ENCODE data around the gene DOK5. TPM values are rescaled to one million over a fixed set of nuclear protein-coding genes. Genes with fewer than 3 reads are reported as not detected.
A peak's percentile ranks its signal among the peaks of the same experiment; 100 is the strongest.

DOK5 gene
- total and polyA plus RNA-seq, 10 of the 15 experiments (the other 5 are each of a cell fraction or from before 2014, with no cell fraction given) = 0.03 TPM; not detected in 9

DNA sequence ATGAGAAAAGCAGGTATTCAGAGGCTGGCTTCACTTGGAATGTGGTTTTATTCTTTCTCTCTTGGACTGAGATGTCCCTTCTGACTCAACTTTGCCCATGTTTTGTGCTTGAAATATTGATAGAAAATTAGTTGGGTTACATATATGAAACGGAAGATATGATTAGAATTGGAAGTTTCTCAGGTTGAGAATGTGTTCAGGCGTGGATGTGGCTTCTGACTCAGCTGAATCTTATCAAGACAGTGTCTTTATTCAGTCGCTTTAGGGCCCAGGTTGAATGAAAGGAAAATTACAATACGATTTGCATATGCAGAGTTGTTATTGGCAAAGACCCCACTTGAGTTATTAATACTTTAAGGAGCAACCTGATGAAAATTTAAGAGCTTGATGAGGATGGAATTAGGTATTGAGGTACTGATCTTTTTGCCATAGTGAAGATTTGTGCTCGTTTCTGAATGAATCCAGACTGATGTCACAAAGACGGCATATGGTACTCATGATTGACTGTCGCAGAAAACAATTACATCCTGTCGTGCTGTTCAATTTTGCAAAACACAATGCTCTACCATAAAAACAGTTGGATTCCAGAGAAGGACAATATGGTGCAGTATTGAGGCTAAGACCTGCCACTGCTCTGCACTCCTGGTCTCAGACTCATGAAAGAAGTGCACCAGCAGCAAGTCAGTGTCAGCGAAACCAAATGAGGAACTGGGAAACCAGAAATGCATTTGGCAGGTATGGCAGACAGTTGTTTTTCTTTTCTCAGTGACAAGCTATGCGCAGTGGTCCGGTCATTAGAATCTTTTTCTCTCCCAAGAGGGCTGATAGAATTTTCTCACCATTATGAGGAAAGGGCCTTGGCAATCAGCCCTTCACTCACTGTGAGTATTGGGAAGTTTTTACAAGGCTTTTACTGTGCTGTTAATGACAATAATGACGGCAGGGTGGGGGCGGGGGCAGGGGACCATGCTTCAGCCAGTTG, 158.3 kb downstream of the DOK5 start (continued):
- TF ChIP-seq BHLHE40 (IDR thresholded peaks at IDR 0.05; ENCODE audit: borderline replicate concordance in 1 of 2, low read depth in 2 of 2, low read length in 1 of 2) (peak; percentile 21 to 34; a peak in 2 of 4 replicates), ZNF274 (IDR thresholded peaks at IDR 0.05; ENCODE audit: insufficient read depth, insufficient read length) (no peak), CREB1 (IDR thresholded peaks at IDR 0.05; ENCODE audit: low read depth) (0 out of 2 replicates have a peak, but pooled peaks have one; percentile 11), NFIC (IDR thresholded peaks at IDR 0.05; ENCODE audit: low read depth, low read length) (peak; percentile 52), ZNF384 (IDR thresholded peaks at IDR 0.05; ENCODE audit: borderline replicate concordance, low read depth, low read length) (0 out of 2 replicates have a peak, but pooled peaks have one; percentile 4), POU2F2 (IDR thresholded peaks at IDR 0.05; ENCODE audit: borderline replicate concordance, low read depth, low read length) (peak; percentile 83; the same call in 1 of the 3 replicates), SPI1 (IDR thresholded peaks at IDR 0.05; ENCODE audit: borderline replicate concordance, insufficient read depth, low read depth, low read length) (peak; percentile 100), MTA2 (IDR thresholded peaks at IDR 0.05; ENCODE audit: low read depth) (peak; percentile 78), CEBPB (IDR thresholded peaks at IDR 0.05; ENCODE audit: borderline replicate concordance in 1 of 2, low read depth in 2 of 2, low read length in 2 of 2) (no peak), MTA3 (IDR thresholded peaks at IDR 0.05; ENCODE audit: borderline replicate concordance, low read length) (no peak), IKZF2 (IDR thresholded peaks at IDR 0.05) (peak; percentile 65 to 71), BCL11A (IDR thresholded peaks at IDR 0.05; ENCODE audit: low read depth, low read length) (peak; percentile 74), STAT3 (IDR thresholded peaks at IDR 0.05; ENCODE audit: low read depth, low read length) (no peak), WRNIP1 (IDR thresholded peaks at IDR 0.05; ENCODE audit: borderline replicate concordance, low read depth, low read length) (no peak), MEF2A (IDR thresholded peaks at IDR 0.05; ENCODE audit: insufficient read depth, low read depth, low read length) (no peak), RFX5 (IDR thresholded peaks at IDR 0.05; ENCODE audit: low read depth, low read length) (no peak)
- TF ChIP-seq, protein P1, sequence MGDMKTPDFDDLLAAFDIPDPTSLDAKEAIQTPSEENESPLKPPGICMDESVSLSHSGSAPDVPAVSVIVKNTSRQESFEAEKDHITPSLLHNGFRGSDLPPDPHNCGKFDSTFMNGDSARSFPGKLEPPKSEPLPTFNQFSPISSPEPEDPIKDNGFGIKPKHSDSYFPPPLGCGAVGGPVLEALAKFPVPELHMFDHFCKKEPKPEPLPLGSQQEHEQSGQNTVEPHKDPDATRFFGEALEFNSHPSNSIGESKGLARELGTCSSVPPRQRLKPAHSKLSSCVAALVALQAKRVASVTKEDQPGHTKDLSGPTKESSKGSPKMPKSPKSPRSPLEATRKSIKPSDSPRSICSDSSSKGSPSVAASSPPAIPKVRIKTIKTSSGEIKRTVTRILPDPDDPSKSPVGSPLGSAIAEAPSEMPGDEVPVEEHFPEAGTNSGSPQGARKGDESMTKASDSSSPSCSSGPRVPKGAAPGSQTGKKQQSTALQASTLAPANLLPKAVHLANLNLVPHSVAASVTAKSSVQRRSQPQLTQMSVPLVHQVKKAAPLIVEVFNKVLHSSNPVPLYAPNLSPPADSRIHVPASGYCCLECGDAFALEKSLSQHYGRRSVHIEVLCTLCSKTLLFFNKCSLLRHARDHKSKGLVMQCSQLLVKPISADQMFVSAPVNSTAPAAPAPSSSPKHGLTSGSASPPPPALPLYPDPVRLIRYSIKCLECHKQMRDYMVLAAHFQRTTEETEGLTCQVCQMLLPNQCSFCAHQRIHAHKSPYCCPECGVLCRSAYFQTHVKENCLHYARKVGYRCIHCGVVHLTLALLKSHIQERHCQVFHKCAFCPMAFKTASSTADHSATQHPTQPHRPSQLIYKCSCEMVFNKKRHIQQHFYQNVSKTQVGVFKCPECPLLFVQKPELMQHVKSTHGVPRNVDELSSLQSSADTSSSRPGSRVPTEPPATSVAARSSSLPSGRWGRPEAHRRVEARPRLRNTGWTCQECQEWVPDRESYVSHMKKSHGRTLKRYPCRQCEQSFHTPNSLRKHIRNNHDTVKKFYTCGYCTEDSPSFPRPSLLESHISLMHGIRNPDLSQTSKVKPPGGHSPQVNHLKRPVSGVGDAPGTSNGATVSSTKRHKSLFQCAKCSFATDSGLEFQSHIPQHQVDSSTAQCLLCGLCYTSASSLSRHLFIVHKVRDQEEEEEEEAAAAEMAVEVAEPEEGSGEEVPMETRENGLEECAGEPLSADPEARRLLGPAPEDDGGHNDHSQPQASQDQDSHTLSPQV (IDR thresholded peaks at IDR 0.05) = no peak
- TF ChIP-seq, protein P2, sequence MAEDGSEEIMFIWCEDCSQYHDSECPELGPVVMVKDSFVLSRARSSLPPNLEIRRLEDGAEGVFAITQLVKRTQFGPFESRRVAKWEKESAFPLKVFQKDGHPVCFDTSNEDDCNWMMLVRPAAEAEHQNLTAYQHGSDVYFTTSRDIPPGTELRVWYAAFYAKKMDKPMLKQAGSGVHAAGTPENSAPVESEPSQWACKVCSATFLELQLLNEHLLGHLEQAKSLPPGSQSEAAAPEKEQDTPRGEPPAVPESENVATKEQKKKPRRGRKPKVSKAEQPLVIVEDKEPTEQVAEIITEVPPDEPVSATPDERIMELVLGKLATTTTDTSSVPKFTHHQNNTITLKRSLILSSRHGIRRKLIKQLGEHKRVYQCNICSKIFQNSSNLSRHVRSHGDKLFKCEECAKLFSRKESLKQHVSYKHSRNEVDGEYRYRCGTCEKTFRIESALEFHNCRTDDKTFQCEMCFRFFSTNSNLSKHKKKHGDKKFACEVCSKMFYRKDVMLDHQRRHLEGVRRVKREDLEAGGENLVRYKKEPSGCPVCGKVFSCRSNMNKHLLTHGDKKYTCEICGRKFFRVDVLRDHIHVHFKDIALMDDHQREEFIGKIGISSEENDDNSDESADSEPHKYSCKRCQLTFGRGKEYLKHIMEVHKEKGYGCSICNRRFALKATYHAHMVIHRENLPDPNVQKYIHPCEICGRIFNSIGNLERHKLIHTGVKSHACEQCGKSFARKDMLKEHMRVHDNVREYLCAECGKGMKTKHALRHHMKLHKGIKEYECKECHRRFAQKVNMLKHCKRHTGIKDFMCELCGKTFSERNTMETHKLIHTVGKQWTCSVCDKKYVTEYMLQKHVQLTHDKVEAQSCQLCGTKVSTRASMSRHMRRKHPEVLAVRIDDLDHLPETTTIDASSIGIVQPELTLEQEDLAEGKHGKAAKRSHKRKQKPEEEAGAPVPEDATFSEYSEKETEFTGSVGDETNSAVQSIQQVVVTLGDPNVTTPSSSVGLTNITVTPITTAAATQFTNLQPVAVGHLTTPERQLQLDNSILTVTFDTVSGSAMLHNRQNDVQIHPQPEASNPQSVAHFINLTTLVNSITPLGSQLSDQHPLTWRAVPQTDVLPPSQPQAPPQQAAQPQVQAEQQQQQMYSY (CRISPR knock-in tag; IDR thresholded peaks at IDR 0.05) = no peak
- TF ChIP-seq, protein P3, sequence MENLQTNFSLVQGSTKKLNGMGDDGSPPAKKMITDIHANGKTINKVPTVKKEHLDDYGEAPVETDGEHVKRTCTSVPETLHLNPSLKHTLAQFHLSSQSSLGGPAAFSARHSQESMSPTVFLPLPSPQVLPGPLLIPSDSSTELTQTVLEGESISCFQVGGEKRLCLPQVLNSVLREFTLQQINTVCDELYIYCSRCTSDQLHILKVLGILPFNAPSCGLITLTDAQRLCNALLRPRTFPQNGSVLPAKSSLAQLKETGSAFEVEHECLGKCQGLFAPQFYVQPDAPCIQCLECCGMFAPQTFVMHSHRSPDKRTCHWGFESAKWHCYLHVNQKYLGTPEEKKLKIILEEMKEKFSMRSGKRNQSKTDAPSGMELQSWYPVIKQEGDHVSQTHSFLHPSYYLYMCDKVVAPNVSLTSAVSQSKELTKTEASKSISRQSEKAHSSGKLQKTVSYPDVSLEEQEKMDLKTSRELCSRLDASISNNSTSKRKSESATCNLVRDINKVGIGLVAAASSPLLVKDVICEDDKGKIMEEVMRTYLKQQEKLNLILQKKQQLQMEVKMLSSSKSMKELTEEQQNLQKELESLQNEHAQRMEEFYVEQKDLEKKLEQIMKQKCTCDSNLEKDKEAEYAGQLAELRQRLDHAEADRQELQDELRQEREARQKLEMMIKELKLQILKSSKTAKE (IDR thresholded peaks at IDR 0.05; ENCODE audit: low read depth, poor library complexity, severe bottlenecking) = peak; percentile 54
